ENCODE results near the gene MAP3K5. TPM values are rescaled to one million over a fixed set of nuclear protein-coding genes. Genes with fewer than 3 reads are reported as not detected.

Gene MAP3K5
- total RNA-seq, 4 donors from 2014 or later, result 16.2 to 52.7 (median 34.8) TPM

- TF ChIP-seq CTCF (IDR thresholded peaks at IDR 0.05) (no peak), EP300 (IDR thresholded peaks at IDR 0.05; ENCODE audit: low read depth) (no peak), POLR2AphosphoS5 (IDR thresholded peaks at IDR 0.05) (no peak), POLR2A (IDR thresholded peaks at IDR 0.05) (no peak)
- intact Hi-C loops (cut with DNase I; ENCODE audit: low total_unique reads), result no loop called here
- Histone ChIP-seq H3K27me3 (no peaks in the 10 kb centered on the region), H3K9me3 (no peaks in the 10 kb centered on the region), H3K36me3 (no peaks in the 10 kb centered on the region), H3K4me3 (no peak overlapping the region), H3K27ac (peak overlapping the region in 1 of 4 donors; percentile 13), H3K4me1 (no peaks in the 10 kb centered on the region)
- DNase-seq, result peak; percentile 14
- in situ Hi-C loops (cut with MboI; ENCODE audit: low pct_ligation_motif_present in 1 of 4, low pct_unique_long_range_greater_than_20kb in 1 of 4, low sequenced_read_pairs in 3 of 4), result no loop called here
- 39 to 52% methylated on average over 4 of the region's 4 CpGs for WGBS, 2 donors (ENCODE audit: low coverage in 1 of 2)
Observed at GRCh38 chr6:136657666-136658065, 134.6 kb downstream of the MAP3K5 start.

- H3K27ac ChIP-seq, result no peak overlapping the region
- H3K9me3 ChIP-seq, result no peaks in the 10 kb centered on the region
- TF ChIP-seq EP300 (IDR thresholded peaks at IDR 0.05; ENCODE audit: low read depth) (no peak), POLR2AphosphoS5 (IDR thresholded peaks at IDR 0.05) (no peak), POLR2A (IDR thresholded peaks at IDR 0.05) (no peak), CTCF (IDR thresholded peaks at IDR 0.05) (no peak)
- no peaks in the 10 kb centered on the region for H3K4me1 ChIP-seq
- H3K27me3 ChIP-seq, result no peaks in the 10 kb centered on the region
- H3K36me3 ChIP-seq, result no peaks in the 10 kb centered on the region
- no peak overlapping the region for H3K4me3 ChIP-seq
- WGBS, 2 donors (ENCODE audit: low coverage in 1 of 2), result 64 to 79% methylated on average over 1 of the region's 1 CpG
- intact Hi-C loops (cut with DNase I; ENCODE audit: low total_unique reads) (no loop called here), in situ Hi-C loops (cut with MboI; ENCODE audit: low pct_ligation_motif_present in 1 of 4, low pct_unique_long_range_greater_than_20kb in 1 of 4, low sequenced_read_pairs in 3 of 4) (no loop called here)
- DNase-seq, result no peak
Observed at GRCh38 chr6:136656121-136656520, 136.2 kb downstream of the MAP3K5 start.

GRCh38 chr6:136655239-136656014, 136.8 kb downstream of the MAP3K5 start:
- WGBS, 2 donors (ENCODE audit: low coverage in 1 of 2), result 84 to 85% methylated on average over 5 to 6 of the region's 6 CpGs
- intact Hi-C loops (cut with DNase I; ENCODE audit: low total_unique reads), result no loop called here

GRCh38 chr6:136654086-136654485, 138.2 kb downstream of the MAP3K5 start:
- no peaks in the 10 kb centered on the region for H3K9me3 ChIP-seq
- TF ChIP-seq EP300 (IDR thresholded peaks at IDR 0.05; ENCODE audit: low read depth), result no peak
- no peak for TF ChIP-seq POLR2AphosphoS5 (IDR thresholded peaks at IDR 0.05)
- TF ChIP-seq POLR2A (IDR thresholded peaks at IDR 0.05), result no peak
- TF ChIP-seq CTCF (IDR thresholded peaks at IDR 0.05), result no peak
- in situ Hi-C loops (cut with MboI; ENCODE audit: low pct_ligation_motif_present in 1 of 4, low pct_unique_long_range_greater_than_20kb in 1 of 4, low sequenced_read_pairs in 3 of 4), result no loop called here
- H3K36me3 ChIP-seq, result no peaks in the 10 kb centered on the region
- 98 to 100% methylated on average over 2 of the region's 2 CpGs for WGBS, 2 donors (ENCODE audit: low coverage in 1 of 2)
- no peak for DNase-seq
- no peaks in the 10 kb centered on the region for H3K4me1 ChIP-seq
- H3K4me3 ChIP-seq, result no peak overlapping the region
- no peaks in the 10 kb centered on the region for H3K27me3 ChIP-seq
- H3K27ac ChIP-seq, result no peak overlapping the region
- intact Hi-C loops (cut with DNase I; ENCODE audit: low total_unique reads), result no loop called here

More at GRCh38 chr6:136655239-136656014, 136.8 kb downstream of the MAP3K5 start:
- TF ChIP-seq EP300 (IDR thresholded peaks at IDR 0.05; ENCODE audit: low read depth), result no peak
- no peak for TF ChIP-seq CTCF (IDR thresholded peaks at IDR 0.05)
- TF ChIP-seq POLR2AphosphoS5 (IDR thresholded peaks at IDR 0.05), result no peak
- TF ChIP-seq POLR2A (IDR thresholded peaks at IDR 0.05), result no peak
- H3K4me3 ChIP-seq, result no peak overlapping the region
- no peak for DNase-seq
- H3K27ac ChIP-seq, result no peak overlapping the region
- in situ Hi-C loops (cut with MboI; ENCODE audit: low pct_ligation_motif_present in 1 of 4, low pct_unique_long_range_greater_than_20kb in 1 of 4, low sequenced_read_pairs in 3 of 4), result no loop called here
- no peaks in the 10 kb centered on the region for H3K27me3 ChIP-seq
- no peaks in the 10 kb centered on the region for H3K36me3 ChIP-seq
- no peaks in the 10 kb centered on the region for H3K9me3 ChIP-seq
- H3K4me1 ChIP-seq, result no peaks in the 10 kb centered on the region
